GM12801 (cell line): Measurements from ENCODE around the gene ANKRD11.

Experiments used
- CTCF ChIP-seq: IDR thresholded peaks from one replicate; pipeline ENCODE4 v1.5.1; 2011; ENCODE audit warnings: control low read depth; ENCODE audit not compliant: insufficient read length; ENCODE audit errors: extremely low read depth

Gene ANKRD11

GRCh38 chr16:89371968-89372634 is 118.3 kb downstream of the ANKRD11 start:
- TF ChIP-seq CTCF, result no peak

DNA sequence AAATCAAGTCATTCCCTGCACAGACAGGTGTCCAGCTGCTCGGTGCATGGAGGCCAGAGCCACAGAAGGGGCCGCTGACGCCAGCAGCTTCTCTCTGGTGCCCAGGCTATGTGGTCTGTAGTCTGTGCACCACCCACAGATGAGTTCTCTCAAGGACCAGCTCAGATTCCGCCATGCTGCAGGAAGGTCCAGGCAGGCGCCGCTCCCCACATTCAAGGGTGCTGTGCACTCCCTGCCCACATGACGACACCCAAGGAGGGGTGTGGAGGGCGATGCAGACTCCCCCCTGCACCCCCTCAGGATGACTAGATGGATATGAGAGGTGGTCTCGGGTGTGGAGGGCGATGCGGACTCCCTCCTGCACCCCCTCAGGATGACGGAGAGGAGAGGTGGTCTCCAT is 119.0 kb downstream of the ANKRD11 start:
- TF ChIP-seq CTCF, result no peak

- no peak for TF ChIP-seq CTCF
Observed at GRCh38 chr16:89370601-89371000, 119.8 kb downstream of the ANKRD11 start.

DNA sequence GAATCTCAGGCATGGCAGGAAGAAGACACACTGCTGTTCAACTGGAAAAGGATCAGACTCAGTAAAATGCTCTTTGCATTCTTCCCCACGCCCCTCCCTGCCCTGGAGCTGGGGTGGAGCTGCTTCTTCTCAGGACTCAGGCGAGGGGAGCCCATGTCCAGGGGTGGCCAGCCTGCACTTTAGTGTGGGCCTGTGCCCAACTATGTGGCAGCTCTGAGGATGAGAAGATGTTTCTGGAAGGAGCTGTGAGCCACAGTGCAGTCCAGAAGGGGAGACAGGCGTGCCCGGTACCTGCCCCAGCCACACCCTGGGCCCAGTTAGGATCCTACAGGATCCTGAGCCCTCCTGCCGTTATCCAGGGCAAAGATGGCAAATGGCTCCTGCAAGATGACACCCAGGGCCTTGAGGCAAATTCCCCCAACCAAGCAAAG is 120.3 kb downstream of the ANKRD11 start:
- no peak for TF ChIP-seq CTCF

GRCh38 chr16:89369266-89369895 is 121.0 kb downstream of the ANKRD11 start:
- no peak for TF ChIP-seq CTCF

- no peak for TF ChIP-seq CTCF
Observed at GRCh38 chr16:89368604-89369249, 121.6 kb downstream of the ANKRD11 start.

GRCh38 chr16:89367538-89367915 is 122.8 kb downstream of the ANKRD11 start:
- no peak for TF ChIP-seq CTCF
